ENCODE results near the gene ZNF516. TPM values are rescaled to one million over a fixed set of nuclear protein-coding genes. Genes with fewer than 3 reads are reported as not detected.

The ZNF516 gene
- total and polyA plus RNA-seq, 2 experiments from 2014 or later, result 17.0 to 78.6 TPM

DNA sequence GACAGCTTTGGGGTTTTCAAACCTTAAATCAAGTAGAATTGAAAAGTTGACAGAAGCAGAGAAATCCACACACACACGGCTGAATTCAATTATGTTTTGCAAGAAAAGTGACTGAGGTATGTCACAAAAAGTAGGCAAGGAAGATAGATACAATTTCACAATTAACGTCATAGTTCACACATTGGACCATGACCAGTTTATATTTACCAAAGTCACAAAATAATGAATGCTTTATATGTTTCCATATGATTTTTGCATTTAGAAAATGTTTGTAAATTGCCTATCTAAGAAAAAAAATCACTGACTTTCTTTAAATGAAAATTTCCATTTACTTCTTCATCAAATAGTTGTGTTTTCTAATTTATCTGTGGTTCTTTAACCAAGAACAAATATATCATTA, 29.4 kb upstream of the ZNF516 start:
- no peak overlapping the region for H3K4me3 ChIP-seq
- H3K9me3 ChIP-seq (ENCODE audit: low read depth), result no peaks in the 10 kb centered on the region
- no peaks in the 10 kb centered on the region for H3K27me3 ChIP-seq
- TF ChIP-seq, protein P1, sequence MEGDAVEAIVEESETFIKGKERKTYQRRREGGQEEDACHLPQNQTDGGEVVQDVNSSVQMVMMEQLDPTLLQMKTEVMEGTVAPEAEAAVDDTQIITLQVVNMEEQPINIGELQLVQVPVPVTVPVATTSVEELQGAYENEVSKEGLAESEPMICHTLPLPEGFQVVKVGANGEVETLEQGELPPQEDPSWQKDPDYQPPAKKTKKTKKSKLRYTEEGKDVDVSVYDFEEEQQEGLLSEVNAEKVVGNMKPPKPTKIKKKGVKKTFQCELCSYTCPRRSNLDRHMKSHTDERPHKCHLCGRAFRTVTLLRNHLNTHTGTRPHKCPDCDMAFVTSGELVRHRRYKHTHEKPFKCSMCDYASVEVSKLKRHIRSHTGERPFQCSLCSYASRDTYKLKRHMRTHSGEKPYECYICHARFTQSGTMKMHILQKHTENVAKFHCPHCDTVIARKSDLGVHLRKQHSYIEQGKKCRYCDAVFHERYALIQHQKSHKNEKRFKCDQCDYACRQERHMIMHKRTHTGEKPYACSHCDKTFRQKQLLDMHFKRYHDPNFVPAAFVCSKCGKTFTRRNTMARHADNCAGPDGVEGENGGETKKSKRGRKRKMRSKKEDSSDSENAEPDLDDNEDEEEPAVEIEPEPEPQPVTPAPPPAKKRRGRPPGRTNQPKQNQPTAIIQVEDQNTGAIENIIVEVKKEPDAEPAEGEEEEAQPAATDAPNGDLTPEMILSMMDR (IDR thresholded peaks at IDR 0.05; ENCODE audit: low read depth, low read length), result no peak
- H3K36me3 ChIP-seq, result no peaks in the 10 kb centered on the region
- no peak overlapping the region for H3K27ac ChIP-seq
- no peak for DNase-seq (ENCODE audit: low read depth in 1 of 2, low spot score in 1 of 2)
- H3K4me1 ChIP-seq (ENCODE audit: low read depth), result peaks cover 17% of the 10 kb centered on the region

DNA sequence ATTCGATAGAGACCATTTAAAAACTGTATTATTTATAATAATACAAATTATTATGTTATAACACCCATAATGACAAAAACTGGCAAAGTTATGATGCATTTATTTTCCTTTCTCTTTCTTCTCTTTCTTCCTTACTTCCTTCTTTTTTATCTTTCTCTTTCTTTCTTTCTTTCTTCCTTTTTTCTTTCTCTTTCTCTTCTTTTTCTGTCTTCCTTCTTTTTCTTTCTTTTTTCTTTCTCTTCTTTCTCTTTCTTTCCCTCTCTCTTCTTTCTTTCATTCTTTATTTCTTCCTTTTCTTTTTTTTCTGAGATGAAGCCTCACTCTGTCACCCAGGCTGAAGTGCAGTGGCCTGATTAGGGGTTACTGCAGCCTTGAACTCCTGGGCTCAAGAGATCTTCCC, 27.5 kb upstream of the ZNF516 start:
- H3K4me1 ChIP-seq (ENCODE audit: low read depth), result peaks cover 16% of the 10 kb centered on the region

DNA sequence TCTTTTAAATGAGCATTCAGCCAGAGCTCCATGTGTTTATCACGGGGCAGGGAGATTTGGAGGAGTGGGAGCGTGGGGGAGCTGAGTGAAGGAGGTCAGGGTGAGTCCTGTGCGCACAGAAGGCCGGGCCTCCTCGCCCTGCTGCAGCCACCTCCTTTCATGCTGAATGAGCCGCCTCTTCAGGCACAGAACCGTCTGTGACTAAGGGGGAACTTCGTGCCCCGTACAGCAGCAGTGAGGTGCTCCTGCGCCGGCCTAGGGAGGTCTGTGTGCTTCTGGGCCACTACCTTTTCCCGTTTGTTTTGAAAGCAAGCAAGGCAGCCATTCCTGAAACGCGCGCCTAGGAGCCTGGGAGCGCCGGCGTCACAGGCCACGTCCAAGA, 27.1 kb upstream of the ZNF516 start:
- Histone ChIP-seq H3K9me3 (ENCODE audit: low read depth) (no peaks in the 10 kb centered on the region), H3K4me3 (no peak overlapping the region), H3K36me3 (no peaks in the 10 kb centered on the region), H3K27ac (no peak overlapping the region), H3K4me1 (ENCODE audit: low read depth) (peaks cover 17% of the 10 kb centered on the region), H3K27me3 (no peaks in the 10 kb centered on the region)
- TF ChIP-seq, protein P1 (IDR thresholded peaks at IDR 0.05; ENCODE audit: low read depth, low read length), result no peak
- DNase-seq (ENCODE audit: low read depth in 1 of 2, low spot score in 1 of 2), result no peak

More for the DNA sequence above, 27.5 kb upstream of the ZNF516 start:
- Histone ChIP-seq H3K27me3 (no peaks in the 10 kb centered on the region), H3K9me3 (ENCODE audit: low read depth) (no peaks in the 10 kb centered on the region), H3K4me3 (no peak overlapping the region), H3K27ac (no peak overlapping the region), H3K36me3 (no peaks in the 10 kb centered on the region)
- no peak for DNase-seq (ENCODE audit: low read depth in 1 of 2, low spot score in 1 of 2)
- TF ChIP-seq, protein P1 (IDR thresholded peaks at IDR 0.05; ENCODE audit: low read depth, low read length), result no peak

- H3K36me3 ChIP-seq, result no peaks in the 10 kb centered on the region
- H3K4me1 ChIP-seq (ENCODE audit: low read depth), result peaks cover 17% of the 10 kb centered on the region
- no peak overlapping the region for H3K27ac ChIP-seq
- peak in 1 of 2 donors; percentile 25 for DNase-seq (ENCODE audit: low read depth in 1 of 2, low spot score in 1 of 2)
- H3K27me3 ChIP-seq, result no peaks in the 10 kb centered on the region
- H3K9me3 ChIP-seq (ENCODE audit: low read depth), result no peaks in the 10 kb centered on the region
- no peak overlapping the region for H3K4me3 ChIP-seq
- TF ChIP-seq, protein P1 (IDR thresholded peaks at IDR 0.05; ENCODE audit: low read depth, low read length), result no peak
Observed at GRCh38 chr18:76521417-76522121, 26.5 kb upstream of the ZNF516 start.

DNA sequence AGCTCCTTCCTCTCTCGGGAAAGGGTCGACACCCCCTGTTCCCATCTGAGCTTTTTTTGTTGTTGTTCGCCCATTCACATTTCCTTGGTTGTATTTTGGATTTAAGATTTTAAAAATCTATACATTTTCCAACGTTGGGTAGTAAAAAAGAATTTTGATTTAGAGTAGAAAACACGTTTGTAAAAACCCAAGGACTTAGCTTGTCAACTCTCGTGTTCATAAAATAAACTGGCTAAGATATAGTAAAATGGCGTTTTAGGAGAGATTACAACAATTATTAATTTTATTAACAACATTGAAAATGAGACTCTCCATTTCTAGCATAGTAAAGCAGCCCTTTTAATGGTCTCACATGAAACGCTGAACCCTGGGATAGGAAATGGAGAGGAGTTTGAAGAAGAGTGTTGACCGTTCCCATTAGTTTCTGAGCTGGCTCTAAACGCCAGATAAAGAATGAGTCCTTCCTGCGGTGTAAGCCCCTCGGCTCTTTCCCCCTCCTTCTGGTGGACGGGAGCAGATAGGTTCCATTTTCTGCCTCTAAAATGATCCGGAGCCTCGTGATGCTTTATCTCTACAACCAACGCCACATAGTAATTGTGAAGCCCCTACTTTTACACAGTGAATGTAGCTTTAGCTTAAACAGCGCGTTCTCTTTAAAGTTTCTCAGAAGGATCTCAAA, 24.0 kb upstream of the ZNF516 start:
- Histone ChIP-seq H3K36me3 (no peaks in the 10 kb centered on the region), H3K4me1 (ENCODE audit: low read depth) (peaks cover 17% of the 10 kb centered on the region), H3K9me3 (ENCODE audit: low read depth) (no peaks in the 10 kb centered on the region), H3K27me3 (no peaks in the 10 kb centered on the region), H3K27ac (no peak overlapping the region), H3K4me3 (peak overlapping the region; percentile 19)
- peak; percentile 28 to 61 for DNase-seq (ENCODE audit: low read depth in 1 of 2, low spot score in 1 of 2)
- TF ChIP-seq, protein P1 (IDR thresholded peaks at IDR 0.05; ENCODE audit: low read depth, low read length), result peak; percentile 16
